ENCODE measurements around the gene ZNF608.

DNA sequence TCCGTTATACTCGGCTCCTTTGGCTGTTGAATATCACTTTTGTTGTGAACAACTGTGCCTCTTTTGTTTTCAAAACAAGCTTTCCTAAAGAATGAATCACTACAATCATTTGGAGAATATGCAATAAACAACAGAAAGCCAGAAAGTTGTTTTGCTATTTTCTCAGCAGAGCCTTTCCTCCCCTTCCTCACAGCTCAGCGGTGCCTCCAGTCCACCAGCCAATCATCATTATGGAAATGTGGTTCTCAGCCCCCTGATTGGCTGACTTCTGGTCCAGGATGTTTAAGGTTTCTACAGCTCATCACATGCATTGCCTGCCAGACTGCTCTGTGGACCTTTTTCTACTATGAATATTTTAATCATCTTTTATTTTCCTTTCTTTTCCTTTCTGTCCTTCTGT is 9.1 kb upstream of the ZNF608 start:
- no peak for TF ChIP-seq CTCF (conservative IDR thresholded peaks at IDR 0.05; ENCODE audit: low read depth in 2 of 2)
- TF ChIP-seq NANOG (IDR thresholded peaks at IDR 0.05; ENCODE audit: borderline replicate concordance) = no peak
- no peak for TF ChIP-seq EZH2phosphoT487 (IDR thresholded peaks at IDR 0.05; ENCODE audit: unreplicated experiment)
- TF ChIP-seq ZNF331 (CRISPR knock-in tag; IDR thresholded peaks at IDR 0.05; ENCODE audit: low read depth) = no peak
- TF ChIP-seq EZH2 (IDR thresholded peaks at IDR 0.05; ENCODE audit: low read depth, unreplicated experiment) = no peak
- TF ChIP-seq ETS1 (IDR thresholded peaks at IDR 0.05) = no peak
- TF ChIP-seq, protein P1, sequence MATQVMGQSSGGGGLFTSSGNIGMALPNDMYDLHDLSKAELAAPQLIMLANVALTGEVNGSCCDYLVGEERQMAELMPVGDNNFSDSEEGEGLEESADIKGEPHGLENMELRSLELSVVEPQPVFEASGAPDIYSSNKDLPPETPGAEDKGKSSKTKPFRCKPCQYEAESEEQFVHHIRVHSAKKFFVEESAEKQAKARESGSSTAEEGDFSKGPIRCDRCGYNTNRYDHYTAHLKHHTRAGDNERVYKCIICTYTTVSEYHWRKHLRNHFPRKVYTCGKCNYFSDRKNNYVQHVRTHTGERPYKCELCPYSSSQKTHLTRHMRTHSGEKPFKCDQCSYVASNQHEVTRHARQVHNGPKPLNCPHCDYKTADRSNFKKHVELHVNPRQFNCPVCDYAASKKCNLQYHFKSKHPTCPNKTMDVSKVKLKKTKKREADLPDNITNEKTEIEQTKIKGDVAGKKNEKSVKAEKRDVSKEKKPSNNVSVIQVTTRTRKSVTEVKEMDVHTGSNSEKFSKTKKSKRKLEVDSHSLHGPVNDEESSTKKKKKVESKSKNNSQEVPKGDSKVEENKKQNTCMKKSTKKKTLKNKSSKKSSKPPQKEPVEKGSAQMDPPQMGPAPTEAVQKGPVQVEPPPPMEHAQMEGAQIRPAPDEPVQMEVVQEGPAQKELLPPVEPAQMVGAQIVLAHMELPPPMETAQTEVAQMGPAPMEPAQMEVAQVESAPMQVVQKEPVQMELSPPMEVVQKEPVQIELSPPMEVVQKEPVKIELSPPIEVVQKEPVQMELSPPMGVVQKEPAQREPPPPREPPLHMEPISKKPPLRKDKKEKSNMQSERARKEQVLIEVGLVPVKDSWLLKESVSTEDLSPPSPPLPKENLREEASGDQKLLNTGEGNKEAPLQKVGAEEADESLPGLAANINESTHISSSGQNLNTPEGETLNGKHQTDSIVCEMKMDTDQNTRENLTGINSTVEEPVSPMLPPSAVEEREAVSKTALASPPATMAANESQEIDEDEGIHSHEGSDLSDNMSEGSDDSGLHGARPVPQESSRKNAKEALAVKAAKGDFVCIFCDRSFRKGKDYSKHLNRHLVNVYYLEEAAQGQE (IDR thresholded peaks at IDR 0.05; ENCODE audit: unreplicated experiment) = no peak
- TF ChIP-seq ZNF114 (CRISPR knock-in tag; IDR thresholded peaks at IDR 0.05) = no peak
- TF ChIP-seq POLR2AphosphoS5 (IDR thresholded peaks at IDR 0.05; ENCODE audit: low read depth) = no peak
- TF ChIP-seq, protein P2, sequence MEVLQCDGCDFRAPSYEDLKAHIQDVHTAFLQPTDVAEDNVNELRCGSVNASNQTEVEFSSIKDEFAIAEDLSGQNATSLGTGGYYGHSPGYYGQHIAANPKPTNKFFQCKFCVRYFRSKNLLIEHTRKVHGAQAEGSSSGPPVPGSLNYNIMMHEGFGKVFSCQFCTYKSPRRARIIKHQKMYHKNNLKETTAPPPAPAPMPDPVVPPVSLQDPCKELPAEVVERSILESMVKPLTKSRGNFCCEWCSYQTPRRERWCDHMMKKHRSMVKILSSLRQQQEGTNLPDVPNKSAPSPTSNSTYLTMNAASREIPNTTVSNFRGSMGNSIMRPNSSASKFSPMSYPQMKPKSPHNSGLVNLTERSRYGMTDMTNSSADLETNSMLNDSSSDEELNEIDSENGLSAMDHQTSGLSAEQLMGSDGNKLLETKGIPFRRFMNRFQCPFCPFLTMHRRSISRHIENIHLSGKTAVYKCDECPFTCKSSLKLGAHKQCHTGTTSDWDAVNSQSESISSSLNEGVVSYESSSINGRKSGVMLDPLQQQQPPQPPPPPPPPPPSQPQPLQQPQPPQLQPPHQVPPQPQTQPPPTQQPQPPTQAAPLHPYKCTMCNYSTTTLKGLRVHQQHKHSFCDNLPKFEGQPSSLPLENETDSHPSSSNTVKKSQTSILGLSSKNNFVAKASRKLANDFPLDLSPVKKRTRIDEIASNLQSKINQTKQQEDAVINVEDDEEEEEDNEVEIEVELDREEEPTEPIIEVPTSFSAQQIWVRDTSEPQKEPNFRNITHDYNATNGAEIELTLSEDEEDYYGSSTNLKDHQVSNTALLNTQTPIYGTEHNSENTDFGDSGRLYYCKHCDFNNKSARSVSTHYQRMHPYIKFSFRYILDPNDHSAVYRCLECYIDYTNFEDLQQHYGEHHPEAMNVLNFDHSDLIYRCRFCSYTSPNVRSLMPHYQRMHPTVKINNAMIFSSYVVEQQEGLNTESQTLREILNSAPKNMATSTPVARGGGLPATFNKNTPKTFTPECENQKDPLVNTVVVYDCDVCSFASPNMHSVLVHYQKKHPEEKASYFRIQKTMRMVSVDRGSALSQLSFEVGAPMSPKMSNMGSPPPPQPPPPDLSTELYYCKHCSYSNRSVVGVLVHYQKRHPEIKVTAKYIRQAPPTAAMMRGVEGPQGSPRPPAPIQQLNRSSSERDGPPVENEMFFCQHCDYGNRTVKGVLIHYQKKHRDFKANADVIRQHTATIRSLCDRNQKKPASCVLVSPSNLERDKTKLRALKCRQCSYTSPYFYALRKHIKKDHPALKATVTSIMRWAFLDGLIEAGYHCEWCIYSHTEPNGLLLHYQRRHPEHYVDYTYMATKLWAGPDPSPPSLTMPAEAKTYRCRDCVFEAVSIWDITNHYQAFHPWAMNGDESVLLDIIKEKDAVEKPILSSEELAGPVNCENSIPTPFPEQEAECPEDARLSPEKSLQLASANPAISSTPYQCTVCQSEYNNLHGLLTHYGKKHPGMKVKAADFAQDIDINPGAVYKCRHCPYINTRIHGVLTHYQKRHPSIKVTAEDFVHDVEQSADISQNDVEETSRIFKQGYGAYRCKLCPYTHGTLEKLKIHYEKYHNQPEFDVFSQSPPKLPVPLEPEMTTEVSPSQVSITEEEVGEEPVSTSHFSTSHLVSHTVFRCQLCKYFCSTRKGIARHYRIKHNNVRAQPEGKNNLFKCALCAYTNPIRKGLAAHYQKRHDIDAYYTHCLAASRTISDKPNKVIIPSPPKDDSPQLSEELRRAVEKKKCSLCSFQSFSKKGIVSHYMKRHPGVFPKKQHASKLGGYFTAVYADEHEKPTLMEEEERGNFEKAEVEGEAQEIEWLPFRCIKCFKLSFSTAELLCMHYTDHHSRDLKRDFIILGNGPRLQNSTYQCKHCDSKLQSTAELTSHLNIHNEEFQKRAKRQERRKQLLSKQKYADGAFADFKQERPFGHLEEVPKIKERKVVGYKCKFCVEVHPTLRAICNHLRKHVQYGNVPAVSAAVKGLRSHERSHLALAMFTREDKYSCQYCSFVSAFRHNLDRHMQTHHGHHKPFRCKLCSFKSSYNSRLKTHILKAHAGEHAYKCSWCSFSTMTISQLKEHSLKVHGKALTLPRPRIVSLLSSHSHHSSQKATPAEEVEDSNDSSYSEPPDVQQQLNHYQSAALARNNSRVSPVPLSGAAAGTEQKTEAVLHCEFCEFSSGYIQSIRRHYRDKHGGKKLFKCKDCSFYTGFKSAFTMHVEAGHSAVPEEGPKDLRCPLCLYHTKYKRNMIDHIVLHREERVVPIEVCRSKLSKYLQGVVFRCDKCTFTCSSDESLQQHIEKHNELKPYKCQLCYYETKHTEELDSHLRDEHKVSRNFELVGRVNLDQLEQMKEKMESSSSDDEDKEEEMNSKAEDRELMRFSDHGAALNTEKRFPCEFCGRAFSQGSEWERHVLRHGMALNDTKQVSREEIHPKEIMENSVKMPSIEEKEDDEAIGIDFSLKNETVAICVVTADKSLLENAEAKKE (CRISPR knock-in tag; IDR thresholded peaks at IDR 0.05) = no peak
- no peak for TF ChIP-seq STAT1 (IDR thresholded peaks at IDR 0.05; ENCODE audit: unreplicated experiment)
- TF ChIP-seq JUNB (IDR thresholded peaks at IDR 0.05; ENCODE audit: unreplicated experiment) = no peak

All from GM23338 (cell line).